HepG2 (cell line): ENCODE results near the gene STK17A.

ENCODE experiments used
- ASH2L ChIP-seq: fragments of 300-600, 200-600 bp; sonication (generic); IDR thresholded peaks from 2 replicates; pipeline ENCODE4 v1.7.0; 2017; ENCODE audit warnings: low read depth, mild to moderate bottlenecking, moderate library complexity, mixed read lengths, low read length; ENCODE audit not compliant: insufficient read length
- EP300 ChIP-seq, 3 experiments: sonication (generic) in 1 of 3; formaldehyde crosslinking in 1 of 3; IDR thresholded peaks; 2 replicates each; pipeline versions ENCODE4 v1.5.1 to v1.6.1; 2011 to 2020; ENCODE audit warnings: low read depth in 2 of 3, low read length in 2 of 3, borderline replicate concordance in 1 of 3, improper control_type of control experiment in 1 of 3, mild to moderate bottlenecking in 1 of 3, missing genetic modification reagents in 1 of 3, moderate library complexity in 1 of 3
- ZNF317 ChIP-seq: sonication (generic); formaldehyde crosslinking; IDR thresholded peaks from 2 replicates; pipeline ENCODE4 v1.5.0; 2020; ENCODE audit warnings: mild to moderate bottlenecking, missing genetic modification reagents
- TF ChIP-seq, protein P1 (sequence below): sonication (generic); formaldehyde crosslinking; IDR thresholded peaks from 2 replicates; pipeline ENCODE4 v1.4.0; 2020; ENCODE audit warnings: missing genetic modification reagents

DNA sequence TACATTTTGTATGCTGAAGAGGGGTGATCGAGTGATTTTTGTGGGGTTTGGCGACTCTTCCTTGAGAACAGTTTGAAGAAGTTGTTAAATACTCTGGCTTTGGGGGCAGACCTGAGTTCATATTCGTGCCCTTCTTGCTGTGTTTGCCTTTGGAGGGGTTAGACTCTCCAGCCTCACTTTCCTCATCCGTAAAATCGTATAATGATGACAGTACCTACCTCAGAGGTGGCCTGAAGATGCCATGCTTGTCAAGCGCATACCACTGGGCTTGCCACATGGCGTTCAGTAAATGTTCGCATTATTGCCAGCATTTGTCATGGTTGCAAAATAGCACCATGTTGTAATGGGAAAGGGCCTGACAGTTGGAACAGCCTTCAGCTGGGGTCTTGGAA, 1.3 kb downstream of the STK17A start:
- TF ChIP-seq ASH2L (no peak), ZNF317 (CRISPR knock-in tag) (no peak), EP300 (IDR thresholded peaks at IDR 0.05; ENCODE audit: low read depth in 2 of 2, low read length in 2 of 2) (no peak), EP300 (CRISPR knock-in tag; IDR thresholded peaks at IDR 0.05; ENCODE audit: borderline replicate concordance) (no peak)
- TF ChIP-seq, protein P1, sequence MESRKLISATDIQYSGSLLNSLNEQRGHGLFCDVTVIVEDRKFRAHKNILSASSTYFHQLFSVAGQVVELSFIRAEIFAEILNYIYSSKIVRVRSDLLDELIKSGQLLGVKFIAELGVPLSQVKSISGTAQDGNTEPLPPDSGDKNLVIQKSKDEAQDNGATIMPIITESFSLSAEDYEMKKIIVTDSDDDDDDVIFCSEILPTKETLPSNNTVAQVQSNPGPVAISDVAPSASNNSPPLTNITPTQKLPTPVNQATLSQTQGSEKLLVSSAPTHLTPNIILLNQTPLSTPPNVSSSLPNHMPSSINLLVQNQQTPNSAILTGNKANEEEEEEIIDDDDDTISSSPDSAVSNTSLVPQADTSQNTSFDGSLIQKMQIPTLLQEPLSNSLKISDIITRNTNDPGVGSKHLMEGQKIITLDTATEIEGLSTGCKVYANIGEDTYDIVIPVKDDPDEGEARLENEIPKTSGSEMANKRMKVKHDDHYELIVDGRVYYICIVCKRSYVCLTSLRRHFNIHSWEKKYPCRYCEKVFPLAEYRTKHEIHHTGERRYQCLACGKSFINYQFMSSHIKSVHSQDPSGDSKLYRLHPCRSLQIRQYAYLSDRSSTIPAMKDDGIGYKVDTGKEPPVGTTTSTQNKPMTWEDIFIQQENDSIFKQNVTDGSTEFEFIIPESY (CRISPR knock-in tag), result no peak
